ENCODE results near the gene GALNS.

GRCh38 chr16:88793251-88793954, 63.3 kb downstream of the GALNS start:
- TF ChIP-seq CTCF (IDR thresholded peaks at IDR 0.05) (no peak), EP300 (IDR thresholded peaks at IDR 0.05) (no peak), POLR2A (IDR thresholded peaks at IDR 0.05) (no peak)
